HepG2 (cell line): ENCODE data around the gene LRRC45. TPM values are rescaled to one million over a fixed set of nuclear protein-coding genes. Genes with fewer than 3 reads are reported as not detected.

Experiments
- AHR ChIP-seq: IDR thresholded peaks from 2 replicates; pipeline ENCODE4 v1.6.1; 2018; ENCODE audit warnings: missing genetic modification reagents, missing compliant biosample characterization
- FOXO1 ChIP-seq: sonication (generic); formaldehyde crosslinking; IDR thresholded peaks from 2 replicates; pipeline ENCODE4 v1.4.0; 2020; ENCODE audit warnings: missing genetic modification reagents
- GFI1 ChIP-seq: sonication (generic); formaldehyde crosslinking; IDR thresholded peaks from 2 replicates; pipeline ENCODE4 v1.5.0; 2020; ENCODE audit warnings: missing genetic modification reagents, mild to moderate bottlenecking, borderline replicate concordance
- JUNB ChIP-seq: sonication (generic); formaldehyde crosslinking; IDR thresholded peaks from 2 replicates; pipeline ENCODE4 v1.8.0; 2022; ENCODE audit warnings: missing genetic modification reagents, mild to moderate bottlenecking, borderline replicate concordance
- MYC ChIP-seq: sonication (generic); formaldehyde crosslinking; IDR thresholded peaks from 2 replicates; pipeline ENCODE4 v1.9.0; 2021; ENCODE audit warnings: missing genetic modification reagents, borderline replicate concordance
- PATZ1 ChIP-seq: sonication (generic); formaldehyde crosslinking; IDR thresholded peaks from 2 replicates; pipeline ENCODE4 v1.4.0; 2020; ENCODE audit warnings: missing genetic modification reagents
- RFXANK ChIP-seq: IDR thresholded peaks from 2 replicates; pipeline ENCODE4 v1.6.1; 2016
- ZBTB39 ChIP-seq: sonication (generic); formaldehyde crosslinking; IDR thresholded peaks from 2 replicates; pipeline ENCODE4 v1.5.0; 2020; ENCODE audit warnings: missing genetic modification reagents
- ZNF121 ChIP-seq: sonication (generic); formaldehyde crosslinking; IDR thresholded peaks from 2 replicates; pipeline ENCODE4 v1.5.0; 2020; ENCODE audit warnings: mild to moderate bottlenecking, missing genetic modification reagents
- ZNF407 ChIP-seq: sonication (generic); formaldehyde crosslinking; IDR thresholded peaks from one replicate; pipeline ENCODE4 v1.5.1; 2020; ENCODE audit warnings: mild to moderate bottlenecking, missing genetic modification reagents; ENCODE audit errors: not compliant biosample characterization
- ZNF503 ChIP-seq: sonication (generic); formaldehyde crosslinking; IDR thresholded peaks from 2 replicates; pipeline ENCODE4 v1.4.0; 2020; ENCODE audit warnings: missing genetic modification reagents
- ZNF607 ChIP-seq: sonication (generic); formaldehyde crosslinking; IDR thresholded peaks from 2 replicates; pipeline ENCODE4 v1.5.1; 2020; ENCODE audit warnings: missing genetic modification reagents, mild to moderate bottlenecking, borderline replicate concordance
- ZNF619 ChIP-seq: sonication (generic); formaldehyde crosslinking; IDR thresholded peaks from 2 replicates; pipeline ENCODE4 v1.4.0; 2020; ENCODE audit warnings: mild to moderate bottlenecking, missing genetic modification reagents
- ZNF768 ChIP-seq: sonication (generic); formaldehyde crosslinking; IDR thresholded peaks from 2 replicates; pipeline ENCODE4 v1.4.0; 2020; ENCODE audit warnings: missing genetic modification reagents
- ZSCAN22 ChIP-seq: sonication (generic); formaldehyde crosslinking; IDR thresholded peaks from 2 replicates; pipeline ENCODE4 v1.4.0; 2020; ENCODE audit warnings: mild to moderate bottlenecking, missing genetic modification reagents
- polyA plus RNA-seq, 8 experiments: library from polyadenylated mRNA; depleted of rRNA in 3 of 8; stranded (reverse) in 7 of 8; unstranded in 1 of 8; fragments of >200 nt; fragmentation: Illumina TruSeq in 4 of 8; extraction: Trizol in 4 of 8; gene quantifications; 2 replicates each; pipeline versions ENCODE4 v1.2.1 to v1.2.3, GENCODE V29; 2011 to 2016; ENCODE audit warnings: low read depth in 4 of 8, missing spikeins in 1 of 8, mixed read lengths in 1 of 8; ENCODE audit not compliant: insufficient read depth in 1 of 8
- total RNA-seq, 5 experiments: library from RNA; depleted of rRNA; stranded (reverse); fragments of >200 nt; fragmentation: Illumina TruSeq; extraction: Trizol; gene quantifications; 2 replicates each; pipeline ENCODE4 v1.2.3, GENCODE V29; 2016; ENCODE audit warnings: low read depth in 1 of 5

Gene LRRC45
- total and polyA plus RNA-seq, 2 of the 13 experiments (the other 11 are each of a cell fraction or from before 2014, with no cell fraction given), result 11.6 to 48.1 TPM

- 0 out of 2 replicates have a peak, but pooled peaks have one; percentile 44 for TF ChIP-seq ZBTB39
- TF ChIP-seq RFXANK, result no peak
- TF ChIP-seq AHR, result 0 out of 2 replicates have a peak, but pooled peaks have one; percentile 12
- TF ChIP-seq MYC, result peak; percentile 74; the same call in 1 of the 2 replicates
- 0 out of 2 replicates have a peak, but pooled peaks have one; percentile 20 for TF ChIP-seq FOXO1 (CRISPR knock-in tag)
- peak; percentile 89 for TF ChIP-seq PATZ1 (CRISPR knock-in tag)
- no peak for TF ChIP-seq GFI1 (CRISPR knock-in tag)
- peak; percentile 71; the same call in 1 of the 2 replicates for TF ChIP-seq ZNF619 (CRISPR knock-in tag)
- no peak for TF ChIP-seq ZSCAN22
- TF ChIP-seq ZNF607 (CRISPR knock-in tag), result no peak
- TF ChIP-seq ZNF121 (CRISPR knock-in tag), result peak; percentile 75
- TF ChIP-seq ZNF503 (CRISPR knock-in tag), result no peak
- no peak for TF ChIP-seq JUNB (CRISPR knock-in tag)
- peak; percentile 46; the same call in 1 of the 2 replicates for TF ChIP-seq ZNF768
- TF ChIP-seq ZNF407 (CRISPR knock-in tag), result no peak
Observed at GRCh38 chr17:82039695-82040299, 16.7 kb downstream of the LRRC45 start (continued).
